HCT116 (cell line): ENCODE results near the gene KLHL25. TPM values are rescaled to one million over a fixed set of nuclear protein-coding genes. Genes with fewer than 3 reads are reported as not detected.

Experiments used
- ATAC-seq: fragments of 200-7000 bp; cut with Tn5 transposase; 2 replicates; pipeline ENCODE4 v1.9.1; 2020; ENCODE audit warnings: mild to moderate bottlenecking, moderate library complexity
- BruUV-seq: library from RNA; stranded (reverse); fragments of 400-500 nt; replicated peaks from 2 replicates; lab custom pipeline; 2021; lab: Mats Ljungman, UMichigan
- CTCF ChIA-PET: fragments of 300-600 bp; sonication (Branson Sonifier 250); formaldehyde crosslinking; loops from one replicate; lab custom pipeline; 2021; ENCODE audit warnings: antibody characterized with exemption; lab: Charles Lee
- POLR2A ChIA-PET: fragments of 300-600, 350-600 bp; sonication (Branson Sonifier 250); formaldehyde crosslinking; loops from one replicate; lab custom pipeline; 2021; ENCODE audit warnings: antibody characterized with exemption; lab: Charles Lee
- RAD21 ChIA-PET, 2 experiments: fragments of 300-600 bp; sonication (Branson Sonifier 250); formaldehyde crosslinking; loops; one replicate each; lab custom pipeline; 2023; ENCODE audit warnings: low total read pairs in 2 of 2; ENCODE audit not compliant: uncharacterized antibody in 2 of 2, unreplicated experiment in 2 of 2, low non-redundant PET in 1 of 2; lab: Charles Lee
- DNase-seq: peaks from one replicate; pipeline ENCODE4 v3.0.0-alpha.2; 2010; ENCODE audit warnings: low read depth, low spot score
- H2AFZ ChIP-seq: fragments of 200-600 bp; shearing (Covaris generic), sonication (generic); 2 replicates; pipeline ENCODE4 v1.6.1; 2017; ENCODE audit warnings: low read depth, mixed run types, mixed read lengths, antibody characterized with exemption, low read length; ENCODE audit not compliant: poor library complexity, severe bottlenecking
- H3K27ac ChIP-seq: 2 replicates; pipeline ENCODE4 v1.5.1; 2012; ENCODE audit warnings: low read depth, low read length
- H3K27me3 ChIP-seq: fragments of 200-600 bp; sonication (generic); 2 replicates; pipeline ENCODE4 v1.6.1; 2016; ENCODE audit warnings: mixed run types, low read length, mixed read lengths; ENCODE audit not compliant: insufficient read depth
- H3K36me3 ChIP-seq, 2 experiments: fragments of 200-500 bp in 1 of 2; fragments of 200-600 bp in 1 of 2; sonication (Bioruptor generic) in 1 of 2; sonication (generic) in 1 of 2; 2 replicates each; pipeline versions ENCODE4 v1.5.1 to v1.6.1; 2014 to 2016; ENCODE audit warnings: low read length in 2 of 2, inconsistent platforms in 1 of 2, mixed read lengths in 1 of 2, mixed run types in 1 of 2; ENCODE audit not compliant: insufficient read depth in 2 of 2, control insufficient read depth in 1 of 2
- H3K4me1 ChIP-seq, 2 experiments: fragments of 200-600 bp in 1 of 2; sonication (generic) in 1 of 2; 2 replicates each; pipeline versions ENCODE4 v1.5.1 to v1.6.1; 2012 to 2017; ENCODE audit warnings: low read length in 2 of 2, inconsistent platforms in 1 of 2, mild to moderate bottlenecking in 1 of 2, mixed read lengths in 1 of 2, mixed run types in 1 of 2, moderate library complexity in 1 of 2; ENCODE audit not compliant: insufficient read depth in 2 of 2, control insufficient read depth in 1 of 2
- H3K4me2 ChIP-seq: fragments of 200-600 bp; sonication (generic); 2 replicates; pipeline ENCODE4 v1.6.1; 2017; ENCODE audit warnings: mixed run types, low read length, mixed read lengths
- H3K4me3 ChIP-seq, 2 experiments: fragments of 200-600 bp in 1 of 2; sonication (generic) in 1 of 2; replicated peaks in 1 of 2; 2 replicates each; pipeline ENCODE4 v1.5.1; 2011 to 2016; ENCODE audit warnings: low read length in 2 of 2, control low read depth in 1 of 2, low read depth in 1 of 2, mild to moderate bottlenecking in 1 of 2, mixed read lengths in 1 of 2, mixed run types in 1 of 2
- H3K79me2 ChIP-seq: fragments of 200-600 bp; sonication (generic); 2 replicates; pipeline ENCODE4 v1.6.1; 2017; ENCODE audit warnings: mild to moderate bottlenecking, mixed run types, low read length, moderate library complexity, mixed read lengths; ENCODE audit not compliant: insufficient read depth
- H3K9ac ChIP-seq: fragments of 200-600 bp; sonication (generic); 2 replicates; pipeline ENCODE4 v1.6.1; 2016; ENCODE audit warnings: low read length, mixed read lengths
- H3K9me2 ChIP-seq: fragments of 200-600 bp; sonication (generic), shearing (Covaris generic); 2 replicates; pipeline ENCODE4 v1.6.1; 2017; ENCODE audit warnings: mixed run types, mild to moderate bottlenecking, moderate library complexity; ENCODE audit not compliant: insufficient read depth
- H3K9me3 ChIP-seq, 2 experiments: fragments of 200-500 bp in 1 of 2; fragments of 200-600 bp in 1 of 2; sonication (Bioruptor generic) in 1 of 2; sonication (generic) in 1 of 2; 2 replicates each; pipeline ENCODE4 v1.6.1; 2014 to 2017; ENCODE audit warnings: low read length in 2 of 2, mixed read lengths in 2 of 2, inconsistent platforms in 1 of 2, low read depth in 1 of 2, mild to moderate bottlenecking in 1 of 2, mixed run types in 1 of 2, moderate library complexity in 1 of 2; ENCODE audit not compliant: control insufficient read depth in 1 of 2, insufficient read depth in 1 of 2
- H4K20me1 ChIP-seq: fragments of 200-600 bp; sonication (generic), shearing (Covaris generic); 2 replicates; pipeline ENCODE4 v1.6.1; 2017; ENCODE audit warnings: mixed run types, mild to moderate bottlenecking, moderate library complexity; ENCODE audit not compliant: insufficient read depth
- CBX3 ChIP-seq: IDR thresholded peaks from 2 replicates; pipeline ENCODE4 v1.6.1; 2012; ENCODE audit warnings: low read depth
- CEBPB ChIP-seq: IDR thresholded peaks from 2 replicates; pipeline ENCODE4 v1.6.1; 2012; ENCODE audit warnings: low read depth
- ELF1 ChIP-seq: IDR thresholded peaks from 2 replicates; pipeline ENCODE4 v1.6.1; 2012; ENCODE audit warnings: low read depth, borderline replicate concordance
- EZH2 ChIP-seq: fragments of 200-600 bp; sonication (generic); IDR thresholded peaks from 2 replicates; pipeline ENCODE4 v1.6.1; 2017; ENCODE audit warnings: antibody characterized with exemption, mixed run types
- EZH2phosphoT487 ChIP-seq: fragments of 200-600 bp; IDR thresholded peaks from 2 replicates; pipeline ENCODE4 v1.6.1; 2018; ENCODE audit warnings: antibody characterized with exemption, borderline replicate concordance
- JUND ChIP-seq: IDR thresholded peaks from 2 replicates; pipeline ENCODE4 v1.6.1; 2012
- POLR2AphosphoS5 ChIP-seq: IDR thresholded peaks from 2 replicates; pipeline ENCODE4 v1.6.1; 2011; ENCODE audit warnings: mild to moderate bottlenecking, low read depth, low read length, moderate library complexity
- SIN3A ChIP-seq: IDR thresholded peaks from 2 replicates; pipeline ENCODE4 v1.6.1; 2012; ENCODE audit warnings: low read depth
- SP1 ChIP-seq: IDR thresholded peaks from 2 replicates; pipeline ENCODE4 v1.6.1; 2012; ENCODE audit warnings: low read depth
- SRF ChIP-seq: IDR thresholded peaks from 2 replicates; pipeline ENCODE4 v1.6.1; 2012; ENCODE audit warnings: low read depth
- TCF7L2 ChIP-seq: IDR thresholded peaks from 2 replicates; pipeline ENCODE4 v1.7.0; 2011; ENCODE audit warnings: borderline replicate concordance, inconsistent platforms; ENCODE audit not compliant: insufficient read depth, insufficient read length; ENCODE audit errors: extremely low read depth
- YY1 ChIP-seq: IDR thresholded peaks from 2 replicates; pipeline ENCODE4 v1.6.1; 2011; ENCODE audit warnings: low read length, low read depth, moderate library complexity, mild to moderate bottlenecking; ENCODE audit not compliant: insufficient replicate concordance; ENCODE audit errors: extremely low read depth
- ZFX ChIP-seq: fragments of 450-650 bp; IDR thresholded peaks from 2 replicates; pipeline ENCODE4 v1.6.1; 2017
- ZNF274 ChIP-seq: fragments of 200-500 bp; sonication (Bioruptor generic); IDR thresholded peaks from 2 replicates; pipeline ENCODE4 v1.6.1; 2014; ENCODE audit warnings: mild to moderate bottlenecking, low read depth, low read length, inconsistent platforms
- intact Hi-C: fragments of 100-400 bp; cut with micrococcal nuclease; formaldehyde crosslinking; loops from 2 replicates; pipeline ENCODE4 v1.10.0; 2022
- total RNA-seq: library from RNA; stranded (reverse); gene quantifications from one replicate; pipeline ENCODE4 v1.2.1, GENCODE V29; 2021; ENCODE audit not compliant: unreplicated experiment
- TF ChIP-seq, protein P1 (sequence below), 3 experiments: fragments of 200-600 bp in 1 of 3; sonication (generic) in 1 of 3; IDR thresholded peaks in 2 of 3; conservative IDR thresholded peaks in 1 of 3; 2 replicates each; pipeline ENCODE4 v1.5.1; 2012 to 2017; ENCODE audit warnings: low read depth in 2 of 3, low read length in 2 of 3, antibody characterized with exemption in 1 of 3, borderline replicate concordance in 1 of 3, control low read depth in 1 of 3, mild to moderate bottlenecking in 1 of 3, mixed read lengths in 1 of 3, mixed run types in 1 of 3, moderate library complexity in 1 of 3; ENCODE audit not compliant: insufficient read depth in 1 of 3

Gene KLHL25
- total RNA-seq, 1 experiment from 2014 or later = 5.3 TPM

DNA sequence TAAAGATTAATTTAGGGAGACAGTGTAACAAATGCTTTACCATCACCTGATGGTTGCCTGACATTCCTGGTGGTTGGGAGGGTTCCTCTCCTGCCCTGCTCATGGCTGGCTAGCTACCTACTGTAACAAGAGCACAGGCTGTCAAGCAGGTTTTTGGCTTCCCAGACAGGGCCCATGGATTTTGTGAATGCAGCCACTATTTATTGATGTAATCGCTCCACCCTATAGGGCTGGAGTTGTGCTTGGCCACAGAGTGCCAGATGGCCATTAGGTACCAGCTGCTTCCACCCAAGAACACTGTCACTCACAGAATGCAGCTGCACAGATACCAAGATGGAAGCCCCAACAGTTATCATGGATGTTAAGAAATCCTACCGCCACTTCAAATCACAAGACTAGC, 31.0 kb upstream of the KLHL25 start (continued):
- TF ChIP-seq, protein P1, sequence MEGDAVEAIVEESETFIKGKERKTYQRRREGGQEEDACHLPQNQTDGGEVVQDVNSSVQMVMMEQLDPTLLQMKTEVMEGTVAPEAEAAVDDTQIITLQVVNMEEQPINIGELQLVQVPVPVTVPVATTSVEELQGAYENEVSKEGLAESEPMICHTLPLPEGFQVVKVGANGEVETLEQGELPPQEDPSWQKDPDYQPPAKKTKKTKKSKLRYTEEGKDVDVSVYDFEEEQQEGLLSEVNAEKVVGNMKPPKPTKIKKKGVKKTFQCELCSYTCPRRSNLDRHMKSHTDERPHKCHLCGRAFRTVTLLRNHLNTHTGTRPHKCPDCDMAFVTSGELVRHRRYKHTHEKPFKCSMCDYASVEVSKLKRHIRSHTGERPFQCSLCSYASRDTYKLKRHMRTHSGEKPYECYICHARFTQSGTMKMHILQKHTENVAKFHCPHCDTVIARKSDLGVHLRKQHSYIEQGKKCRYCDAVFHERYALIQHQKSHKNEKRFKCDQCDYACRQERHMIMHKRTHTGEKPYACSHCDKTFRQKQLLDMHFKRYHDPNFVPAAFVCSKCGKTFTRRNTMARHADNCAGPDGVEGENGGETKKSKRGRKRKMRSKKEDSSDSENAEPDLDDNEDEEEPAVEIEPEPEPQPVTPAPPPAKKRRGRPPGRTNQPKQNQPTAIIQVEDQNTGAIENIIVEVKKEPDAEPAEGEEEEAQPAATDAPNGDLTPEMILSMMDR (IDR thresholded peaks at IDR 0.05 in 2 of 3, conservative IDR thresholded peaks at IDR 0.05 in 1 of 3; ENCODE audit: borderline replicate concordance in 1 of 3, insufficient read depth in 1 of 3, low read depth in 2 of 3, low read length in 2 of 3) = no peak
- TF ChIP-seq POLR2AphosphoS5 = no peak
- no peak for TF ChIP-seq TCF7L2
- no peak for TF ChIP-seq ELF1
- no peak for TF ChIP-seq SRF

DNA sequence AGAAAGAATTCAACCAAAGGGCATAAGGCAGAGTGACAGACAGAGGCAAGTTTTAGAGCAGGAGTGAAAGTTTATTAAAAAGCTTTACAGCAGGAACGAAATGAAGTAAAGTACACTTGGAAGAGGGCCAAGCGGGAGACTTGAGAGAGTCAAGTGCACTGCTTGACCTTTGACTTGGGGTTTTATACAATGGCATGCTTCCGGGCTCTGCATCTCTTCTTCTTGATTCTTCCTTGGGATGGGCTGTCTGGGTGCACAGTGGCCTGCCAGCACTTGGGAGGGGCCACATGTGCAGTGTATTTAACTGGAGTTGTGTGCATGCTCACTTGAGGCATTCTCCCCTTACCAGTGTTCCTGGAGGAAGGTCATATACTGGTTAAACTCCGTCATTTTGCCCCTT, 30.4 kb upstream of the KLHL25 start:
- Histone ChIP-seq H3K27ac (no peak overlapping the region), H3K27me3 (0 out of 2 replicates have a peak, but pooled peaks cover 1% of the 10 kb centered on the region), H3K36me3 (no peaks in the 10 kb centered on the region), H3K4me3 (no peak overlapping the region), H3K9me3 (no peaks in the 10 kb centered on the region), H3K9ac (no peak overlapping the region), H3K4me1 (no peaks in the 10 kb centered on the region), H3K4me2 (no peak overlapping the region), H3K9me2 (no peaks in the 10 kb centered on the region), H4K20me1 (no peaks in the 10 kb centered on the region), H3K79me2 (no peaks in the 10 kb centered on the region), H2AFZ (no peak overlapping the region)
- DNase-seq (no peak), ATAC-seq (no peak)
- ChIA-PET POLR2A (no interaction called here), CTCF (no interaction called here), RAD21 (no interaction called here)
- no peak for TF ChIP-seq SP1
- TF ChIP-seq TCF7L2 = no peak
- no peak for TF ChIP-seq ELF1
- no peak for TF ChIP-seq CEBPB
- TF ChIP-seq ZFX = no peak
- no peak for TF ChIP-seq EZH2phosphoT487
- no peak for TF ChIP-seq SIN3A
- no peak for TF ChIP-seq POLR2AphosphoS5
- no peak for TF ChIP-seq SRF
- no peak for TF ChIP-seq JUND
- TF ChIP-seq CBX3 = no peak
- no peak for TF ChIP-seq YY1
- TF ChIP-seq ZNF274 = no peak
- TF ChIP-seq EZH2 = no peak
- BruUV-seq = no TSS peak
- intact Hi-C loops = no loop called here
